Large intestine (tissue), 3 donors: ENCODE measurements around the gene TUBGCP3. TPM values are rescaled to one million over a fixed set of nuclear protein-coding genes. Genes with fewer than 3 reads are reported as not detected.
A peak's percentile ranks its signal among the peaks of the same experiment; 100 is the strongest.
"Not testable (repeated sequence)": the region's sequence is repeated elsewhere in the genome, so short reads cannot be mapped to it uniquely, and the experiment has no call there.

ENCODE experiments used
- DNase-seq, 2 donors: peaks; one replicate each; pipeline versions ENCODE4 v3.0.0 to v3.0.0-alpha.2; 2013
- H3K27ac ChIP-seq: one replicate; pipeline ENCODE4 v1.5.1; 2013; ENCODE audit warnings: low read length
- H3K27me3 ChIP-seq: 2 replicates; pipeline ENCODE4 v1.6.1; 2013; ENCODE audit warnings: low read length; ENCODE audit not compliant: control insufficient read depth, insufficient read depth
- H3K36me3 ChIP-seq: 2 replicates; pipeline ENCODE4 v1.6.1; 2013; ENCODE audit warnings: low read length; ENCODE audit not compliant: control insufficient read depth, insufficient read depth
- H3K4me1 ChIP-seq: one replicate; pipeline ENCODE4 v1.6.1; 2013; ENCODE audit warnings: low read length; ENCODE audit not compliant: control insufficient read depth, insufficient read depth
- H3K4me3 ChIP-seq: one replicate; pipeline ENCODE4 v1.5.1; 2013; ENCODE audit warnings: low read length
- H3K9me3 ChIP-seq: one replicate; pipeline ENCODE4 v1.6.1; 2013; ENCODE audit warnings: mild to moderate bottlenecking, low read depth, low read length, moderate library complexity; ENCODE audit not compliant: control insufficient read depth
- WGBS: methylation state at CpG from one replicate; pipeline ENCODE4 v1.1.5; 2013; ENCODE audit warnings: low lambda C conversion rate; ENCODE audit not compliant: insufficient coverage; 5-methylcytosine and 5-hydroxymethylcytosine counted together
- polyA plus RNA-seq: library from polyadenylated mRNA; unstranded; fragments of 120-200 nt; gene quantifications from one replicate; pipeline ENCODE4 v1.2.1, GENCODE V29; 2013

The TUBGCP3 gene
- polyA plus RNA-seq, 1 donor, result 23.5 TPM

GRCh38 chr13:112562254-112562653 lies 25.7 kb downstream of the TUBGCP3 start:
- Histone ChIP-seq H3K4me3 (no peak overlapping the region), H3K27ac (no peak overlapping the region), H3K36me3 (peaks cover 50% of the 10 kb centered on the region), H3K4me1 (no peaks in the 10 kb centered on the region), H3K27me3 (no peaks in the 10 kb centered on the region), H3K9me3 (no peaks in the 10 kb centered on the region)
- no peak for DNase-seq
- no CpG with 5 or more reads among the region's 3 CpGs for WGBS

- 87% methylated on average over 4 of the region's 10 CpGs for WGBS
- Histone ChIP-seq H3K9me3 (no peaks in the 10 kb centered on the region), H3K27me3 (no peaks in the 10 kb centered on the region), H3K4me3 (no peak overlapping the region), H3K4me1 (no peaks in the 10 kb centered on the region), H3K27ac (no peak overlapping the region), H3K36me3 (peaks cover 48% of the 10 kb centered on the region)
- DNase-seq, result no peak
These were observed 26.5 kb downstream of the TUBGCP3 start for GRCh38 chr13:112561478-112561877.

GRCh38 chr13:112558696-112559418 lies 29.1 kb downstream of the TUBGCP3 start:
- Histone ChIP-seq H3K36me3 (peaks cover 68% of the 10 kb centered on the region), H3K4me3 (no peak overlapping the region), H3K27me3 (no peaks in the 10 kb centered on the region), H3K27ac (no peak overlapping the region), H3K4me1 (no peaks in the 10 kb centered on the region), H3K9me3 (no peaks in the 10 kb centered on the region)
- DNase-seq, result no peak
- WGBS, result no CpG with 5 or more reads among the region's 10 CpGs

DNA sequence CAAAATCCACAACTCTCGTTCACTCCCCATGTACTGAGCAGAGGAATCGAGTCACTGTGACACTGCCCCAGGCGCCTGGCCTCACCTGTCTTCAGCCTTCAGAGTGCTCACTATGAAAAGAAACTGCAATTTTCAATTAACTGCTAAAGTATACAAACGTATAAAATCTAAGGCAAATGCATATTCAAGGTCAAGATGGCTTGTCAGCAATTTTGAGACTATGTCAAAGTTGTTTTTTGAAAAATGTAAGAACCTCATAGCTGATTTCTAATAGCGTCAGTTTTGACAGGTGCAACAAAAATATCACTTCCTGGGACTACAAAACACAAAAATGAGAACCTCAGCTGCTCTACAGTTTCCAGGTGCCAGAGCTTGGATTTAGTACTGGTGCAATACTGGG lies 31.4 kb downstream of the TUBGCP3 start:
- no peaks in the 10 kb centered on the region for H3K27me3 ChIP-seq
- H3K27ac ChIP-seq, result no peak overlapping the region
- no peaks in the 10 kb centered on the region for H3K4me1 ChIP-seq
- H3K4me3 ChIP-seq, result no peak overlapping the region
- DNase-seq, result no peak
- H3K36me3 ChIP-seq, result peaks cover 73% of the 10 kb centered on the region
- WGBS, result 86% methylated on average over 2 of the region's 5 CpGs
- H3K9me3 ChIP-seq, result no peaks in the 10 kb centered on the region

DNA sequence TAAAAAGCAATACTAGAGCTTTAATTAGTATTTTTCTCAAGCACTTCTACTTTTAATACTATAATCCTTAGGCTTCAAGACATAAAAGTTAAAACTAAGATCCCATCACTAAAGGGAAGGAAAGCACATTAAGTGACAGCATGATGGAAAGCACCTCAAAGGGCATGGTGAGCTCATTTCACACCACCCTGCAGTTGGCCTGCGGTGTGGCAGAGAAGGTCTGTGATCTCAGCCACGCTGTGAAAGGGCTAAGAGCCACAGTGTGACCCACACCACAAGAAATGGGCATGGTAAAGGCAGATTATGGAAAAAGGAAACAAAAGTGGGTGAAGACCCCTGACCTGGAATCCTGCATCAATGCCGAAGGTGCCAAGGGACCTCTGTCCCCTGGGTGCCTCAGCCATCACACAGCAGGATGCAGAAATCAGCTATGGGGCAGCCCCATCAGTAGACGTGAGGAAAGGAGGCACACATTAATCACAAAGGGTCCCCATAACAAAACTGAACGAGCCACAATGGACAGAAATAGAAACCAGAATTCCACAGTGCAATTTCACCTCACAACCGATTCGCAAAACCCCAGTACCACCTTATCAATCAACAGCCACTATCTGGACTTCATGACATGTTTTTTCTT lies 33.6 kb downstream of the TUBGCP3 start:
- Histone ChIP-seq H3K4me3 (no peak overlapping the region), H3K9me3 (no peaks in the 10 kb centered on the region), H3K27ac (no peak overlapping the region), H3K4me1 (no peaks in the 10 kb centered on the region), H3K36me3 (peaks cover 71% of the 10 kb centered on the region), H3K27me3 (no peaks in the 10 kb centered on the region)
- WGBS, result no CpG with 5 or more reads among the region's 7 CpGs
- DNase-seq, result no peak

DNA sequence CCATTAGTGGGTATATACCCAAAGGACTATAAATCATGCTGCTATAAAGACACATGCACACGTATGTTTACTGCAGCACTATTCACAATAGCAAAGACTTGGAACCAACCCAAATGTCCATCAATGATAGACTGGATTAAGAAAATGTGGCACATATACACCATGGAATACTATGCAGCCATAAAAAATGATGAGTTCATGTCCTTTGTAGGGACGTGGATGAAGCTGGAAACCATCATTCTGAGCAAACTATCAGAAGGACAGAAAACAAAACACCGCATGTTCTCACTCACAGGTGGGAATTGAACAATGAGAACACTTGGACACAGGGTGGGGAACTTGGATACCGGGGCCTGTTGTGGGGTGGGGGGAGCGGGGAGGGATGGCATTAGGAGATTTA lies 39.0 kb downstream of the TUBGCP3 start:
- H3K36me3 ChIP-seq, result peaks cover 60% of the 10 kb centered on the region
- not testable (repeated sequence) for H3K27me3 ChIP-seq, DNase-seq, H3K27ac ChIP-seq, H3K4me3 ChIP-seq, H3K4me1 ChIP-seq, H3K9me3 ChIP-seq
- no CpG with 5 or more reads among the region's 5 CpGs for WGBS

DNA sequence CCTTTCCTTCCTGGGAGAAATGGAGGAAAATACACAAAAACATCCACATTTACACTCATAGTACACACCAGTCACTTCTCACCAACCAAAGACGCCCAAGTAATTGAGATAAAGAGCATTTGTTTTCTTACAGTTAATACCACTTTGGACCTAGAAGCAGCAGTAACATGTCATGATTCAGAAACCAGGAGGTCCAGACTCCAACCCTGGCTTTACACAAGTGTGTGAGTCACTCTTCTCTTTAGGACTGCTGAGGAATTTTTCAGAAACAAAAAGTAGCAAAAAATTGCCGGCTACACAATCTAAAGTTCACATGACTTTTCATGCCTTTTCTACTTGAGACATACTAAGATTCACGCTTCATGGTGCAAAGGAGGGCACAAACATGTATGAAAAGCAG lies 42.1 kb downstream of the TUBGCP3 start:
- WGBS, result no CpG with 5 or more reads among the region's 3 CpGs
- H3K9me3 ChIP-seq, result no peaks in the 10 kb centered on the region
- no peaks in the 10 kb centered on the region for H3K4me1 ChIP-seq
- no peak overlapping the region for H3K27ac ChIP-seq
- peaks cover 38% of the 10 kb centered on the region for H3K36me3 ChIP-seq
- no peaks in the 10 kb centered on the region for H3K27me3 ChIP-seq
- H3K4me3 ChIP-seq, result no peak overlapping the region
- no peak for DNase-seq

DNA sequence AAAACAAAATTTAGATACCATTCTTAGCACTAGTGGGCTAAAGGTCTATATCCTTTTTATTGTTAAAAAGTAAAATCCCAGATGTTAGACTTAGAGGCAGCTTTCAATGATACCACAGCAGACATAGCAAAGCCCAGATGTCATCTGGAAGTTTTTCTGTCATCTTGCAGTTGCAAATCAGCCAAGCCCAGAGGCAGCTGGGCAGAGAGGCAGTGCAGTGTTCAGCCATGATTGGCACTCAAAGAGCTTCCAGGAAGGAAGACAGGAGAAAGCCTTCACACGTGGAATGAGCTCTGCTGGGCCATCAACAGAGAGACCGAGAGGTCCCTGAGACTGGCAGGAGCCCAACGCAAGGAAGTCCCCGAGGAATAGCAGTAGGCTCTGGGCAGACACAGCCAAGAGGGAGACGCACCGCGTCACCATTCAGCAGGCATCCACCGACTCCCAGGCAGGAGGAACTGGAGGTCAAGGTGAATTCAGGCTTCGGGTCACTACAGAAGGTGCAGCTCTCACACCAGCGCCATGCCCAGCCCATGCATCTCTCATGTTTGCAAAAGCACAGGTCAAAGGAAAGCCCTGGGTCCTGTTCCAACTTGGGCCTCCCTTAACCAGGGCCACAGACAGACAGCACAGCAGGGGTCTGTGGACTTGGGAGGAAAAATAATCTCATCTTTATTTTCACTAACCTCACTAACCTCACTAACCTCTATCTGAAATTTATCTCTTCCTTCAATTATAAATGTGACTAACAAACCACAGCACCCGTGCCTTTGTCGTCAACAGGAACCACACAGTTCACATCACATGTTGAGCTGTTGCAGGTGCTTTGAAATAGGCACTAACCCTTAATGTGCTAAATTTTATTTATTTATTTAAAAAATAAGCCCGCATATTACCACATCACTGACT lies 54.9 kb downstream of the TUBGCP3 start:
- H3K4me3 ChIP-seq, result no peak overlapping the region
- peaks cover 1% of the 10 kb centered on the region for H3K36me3 ChIP-seq
- no peak for DNase-seq
- H3K27ac ChIP-seq, result no peak overlapping the region
- no peaks in the 10 kb centered on the region for H3K9me3 ChIP-seq
- WGBS, result no CpG with 5 or more reads among the region's 13 CpGs
- H3K4me1 ChIP-seq, result no peaks in the 10 kb centered on the region
- H3K27me3 ChIP-seq, result no peaks in the 10 kb centered on the region

- H3K27me3 ChIP-seq, result no peaks in the 10 kb centered on the region
- peak in 1 of 2 donors; percentile 8 for DNase-seq
These were observed 56.6 kb downstream of the TUBGCP3 start for GRCh38 chr13:112531263-112531794.

GRCh38 chr13:112530861-112531260 lies 57.1 kb downstream of the TUBGCP3 start:
- DNase-seq, result no peak
- no peaks in the 10 kb centered on the region for H3K9me3 ChIP-seq
- no CpG with 5 or more reads among the region's 2 CpGs for WGBS
- H3K36me3 ChIP-seq, result peaks cover 3% of the 10 kb centered on the region
- H3K4me3 ChIP-seq, result no peak overlapping the region
- no peak overlapping the region for H3K27ac ChIP-seq
- no peaks in the 10 kb centered on the region for H3K27me3 ChIP-seq
- no peaks in the 10 kb centered on the region for H3K4me1 ChIP-seq

More at GRCh38 chr13:112531263-112531794, 56.6 kb downstream of the TUBGCP3 start:
- no peak overlapping the region for H3K27ac ChIP-seq
- no peak overlapping the region for H3K4me3 ChIP-seq
- H3K9me3 ChIP-seq, result no peaks in the 10 kb centered on the region
- no peaks in the 10 kb centered on the region for H3K4me1 ChIP-seq
- H3K36me3 ChIP-seq, result peaks cover under 1% of the 10 kb centered on the region
- WGBS, result 83% methylated on average over 1 of the region's 12 CpGs
